Neural cell (in vitro differentiated cells): Measurements from ENCODE around the gene CCDC107. TPM values are rescaled to one million over a fixed set of nuclear protein-coding genes. Genes with fewer than 3 reads are reported as not detected.
A peak's percentile ranks its signal among the peaks of the same experiment; 100 is the strongest.

ENCODE experiments used
- H2AFZ ChIP-seq: fragments of 200-600, 300-800 bp; sonication (generic), shearing (Covaris generic); 2 replicates; pipeline ENCODE4 v1.6.0; 2014; ENCODE audit warnings: low read depth, mild to moderate bottlenecking, antibody characterized with exemption, low read length, moderate library complexity
- H3F3A ChIP-seq: fragments of 200-600 bp; shearing (Covaris generic); 2 replicates; pipeline ENCODE4 v1.6.1; 2016; ENCODE audit warnings: mild to moderate bottlenecking, moderate library complexity, mixed read lengths, antibody characterized with exemption, low read length; ENCODE audit not compliant: insufficient read depth, poor library complexity, severe bottlenecking
- H3K27ac ChIP-seq: fragments of 200-600, 300-800 bp; sonication (generic), shearing (Covaris generic); 2 replicates; pipeline ENCODE4 v1.5.1; 2014; ENCODE audit warnings: mild to moderate bottlenecking, low read length, moderate library complexity
- H3K27me3 ChIP-seq: fragments of 300-800, 200-600 bp; sonication (generic), shearing (Covaris generic); 2 replicates; pipeline ENCODE4 v1.6.0; 2014; ENCODE audit warnings: mild to moderate bottlenecking, low read depth, low read length, moderate library complexity; ENCODE audit not compliant: insufficient read depth
- H3K36me3 ChIP-seq: fragments of 300-800, 200-600 bp; sonication (generic), shearing (Covaris generic); 2 replicates; pipeline ENCODE4 v1.5.1; 2014; ENCODE audit warnings: mild to moderate bottlenecking, antibody characterized with exemption, low read length, moderate library complexity; ENCODE audit not compliant: insufficient read depth
- H3K4me2 ChIP-seq: fragments of 300-800, 200-600 bp; sonication (generic), shearing (Covaris generic); 2 replicates; pipeline ENCODE4 v1.6.0; 2014; ENCODE audit warnings: mild to moderate bottlenecking, low read length
- H3K4me3 ChIP-seq: fragments of 300-800, 200-600 bp; sonication (generic), shearing (Covaris generic); 2 replicates; pipeline ENCODE4 v1.5.1; 2014; ENCODE audit warnings: mild to moderate bottlenecking, low read length, moderate library complexity
- H3K79me2 ChIP-seq: fragments of 200-600 bp; shearing (Covaris generic); replicated peaks from 2 replicates; pipeline ENCODE4 v1.6.0; 2014; ENCODE audit warnings: mild to moderate bottlenecking, low read length, moderate library complexity; ENCODE audit not compliant: insufficient read depth
- H3K9ac ChIP-seq: fragments of 300-800, 200-600 bp; sonication (generic), shearing (Covaris generic); 2 replicates; pipeline ENCODE4 v1.6.1; 2016; ENCODE audit warnings: mild to moderate bottlenecking, low read length, mixed read lengths
- H3K9me2 ChIP-seq: fragments of 200-600 bp; shearing (Covaris generic); 2 replicates; pipeline ENCODE4 v1.6.1; 2016; ENCODE audit warnings: mild to moderate bottlenecking, low read length, mixed read lengths; ENCODE audit not compliant: insufficient read depth
- H3K9me3 ChIP-seq: fragments of 200-600, 300-800 bp; sonication (generic), shearing (Covaris generic); 2 replicates; pipeline ENCODE4 v1.6.1; 2016; ENCODE audit warnings: mild to moderate bottlenecking, mixed run types, low read length, moderate library complexity, mixed read lengths
- H4K20me1 ChIP-seq: fragments of 200-600 bp; shearing (Covaris generic); 2 replicates; pipeline ENCODE4 v1.6.1; 2016; ENCODE audit warnings: mild to moderate bottlenecking, mixed run types; ENCODE audit not compliant: insufficient read depth
- EP300 ChIP-seq: fragments of 450-650 bp; conservative IDR thresholded peaks from 2 replicates; pipeline ENCODE4 v1.6.1; 2014; ENCODE audit warnings: antibody characterized with exemption, mild to moderate bottlenecking, moderate library complexity; ENCODE audit not compliant: poor library complexity, severe bottlenecking
- EZH2 ChIP-seq: fragments of 200-600, 300-800 bp; shearing (Covaris generic), sonication (generic); IDR thresholded peaks from 2 replicates; pipeline ENCODE4 v1.6.1; 2014; ENCODE audit warnings: antibody characterized with exemption, low read length, borderline replicate concordance, mild to moderate bottlenecking; ENCODE audit not compliant: insufficient read depth, poor library complexity, severe bottlenecking
- MXI1 ChIP-seq: fragments of 450-650 bp; conservative IDR thresholded peaks from 2 replicates; pipeline ENCODE4 v1.6.1; 2014; ENCODE audit warnings: antibody characterized with exemption, mild to moderate bottlenecking; ENCODE audit not compliant: poor library complexity, severe bottlenecking
- POLR2AphosphoS5 ChIP-seq: IDR thresholded peaks from 2 replicates; pipeline ENCODE4 v1.6.1; 2012
- RAD21 ChIP-seq: fragments of 450-650 bp; conservative IDR thresholded peaks from 2 replicates; pipeline ENCODE4 v1.6.1; 2014; ENCODE audit warnings: antibody characterized with exemption, mild to moderate bottlenecking, moderate library complexity
- SMC3 ChIP-seq: fragments of 450-650 bp; conservative IDR thresholded peaks from 2 replicates; pipeline ENCODE4 v1.6.1; 2014; ENCODE audit warnings: antibody characterized with exemption, mild to moderate bottlenecking, moderate library complexity; ENCODE audit not compliant: poor library complexity
- TAF1 ChIP-seq: IDR thresholded peaks from 2 replicates; pipeline ENCODE4 v1.6.1; 2012; ENCODE audit warnings: low read depth
- polyA plus RNA-seq: library from polyadenylated mRNA; depleted of rRNA; stranded (reverse); fragments of >200 nt; gene quantifications from 2 replicates; pipeline ENCODE4 v1.2.3, GENCODE V29; 2014
- TF ChIP-seq, protein P1 (sequence below): fragments of 450-650 bp; IDR thresholded peaks from 2 replicates; pipeline ENCODE4 v1.5.1; 2014; ENCODE audit warnings: antibody characterized with exemption, mild to moderate bottlenecking, moderate library complexity; ENCODE audit not compliant: poor library complexity, severe bottlenecking
- TF ChIP-seq, protein P2 (sequence below): IDR thresholded peaks from 2 replicates; pipeline ENCODE4 v1.6.1; 2012; ENCODE audit warnings: borderline replicate concordance

CCDC107 gene
- polyA plus RNA-seq, 1 donor from 2014 or later, result 41.4 TPM

DNA sequence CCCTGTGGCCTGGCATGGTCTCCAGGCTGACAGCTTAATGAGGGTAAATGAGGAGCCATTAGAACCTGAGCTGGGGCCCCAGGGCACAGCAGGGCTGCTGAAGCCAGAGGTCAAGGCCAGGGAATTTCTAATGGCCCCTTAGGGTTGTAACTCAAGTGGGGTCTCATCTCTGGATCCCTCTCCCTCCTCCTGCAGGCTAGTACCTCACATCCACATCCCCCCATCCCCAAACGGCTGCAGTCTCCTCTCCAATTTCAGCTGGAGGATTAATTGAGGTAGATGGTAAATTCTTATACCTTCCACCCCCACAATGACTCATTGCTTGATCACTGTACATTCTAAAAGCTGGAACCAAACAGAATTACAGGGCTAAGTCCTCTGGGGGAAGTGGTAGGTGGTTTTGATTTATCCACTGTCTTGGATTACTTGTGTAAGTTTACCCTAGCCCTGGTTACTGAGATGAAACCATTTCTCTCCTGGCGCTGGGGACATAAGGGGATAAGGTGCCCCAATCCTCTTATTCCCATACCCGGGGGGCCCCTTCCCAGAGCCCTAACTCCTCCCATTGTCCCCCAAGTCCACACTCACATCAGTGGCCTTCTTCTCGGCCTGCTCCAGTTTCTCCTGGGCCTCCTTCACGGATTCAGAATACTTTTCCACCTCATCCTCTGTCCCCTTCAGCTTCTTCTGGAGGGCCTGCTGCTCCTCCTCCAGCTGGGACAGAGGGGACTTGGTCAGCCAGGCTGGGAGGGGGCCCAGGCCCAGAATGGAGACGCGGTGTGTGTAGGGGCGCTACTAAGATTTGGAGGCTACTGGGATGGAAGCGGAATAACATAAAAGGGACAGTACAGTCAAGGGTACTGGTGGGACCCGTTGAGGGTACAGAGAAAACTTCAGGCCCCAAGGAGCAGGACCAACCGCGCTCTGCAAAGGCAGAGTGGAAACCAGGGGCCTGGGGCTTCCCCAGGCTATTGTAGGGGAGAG, 30.8 kb downstream of the CCDC107 start:
- Histone ChIP-seq H3K9ac (no peak overlapping the region), H2AFZ (no peak overlapping the region), H4K20me1 (no peaks in the 10 kb centered on the region), H3F3A (no peaks in the 10 kb centered on the region), H3K27me3 (peaks cover 27% of the 10 kb centered on the region), H3K4me2 (no peak overlapping the region), H3K9me2 (no peaks in the 10 kb centered on the region), H3K4me3 (no peak overlapping the region), H3K36me3 (no peaks in the 10 kb centered on the region), H3K27ac (no peak overlapping the region), H3K79me2 (no peaks in the 10 kb centered on the region), H3K9me3 (no peaks in the 10 kb centered on the region)
- TF ChIP-seq, protein P1, sequence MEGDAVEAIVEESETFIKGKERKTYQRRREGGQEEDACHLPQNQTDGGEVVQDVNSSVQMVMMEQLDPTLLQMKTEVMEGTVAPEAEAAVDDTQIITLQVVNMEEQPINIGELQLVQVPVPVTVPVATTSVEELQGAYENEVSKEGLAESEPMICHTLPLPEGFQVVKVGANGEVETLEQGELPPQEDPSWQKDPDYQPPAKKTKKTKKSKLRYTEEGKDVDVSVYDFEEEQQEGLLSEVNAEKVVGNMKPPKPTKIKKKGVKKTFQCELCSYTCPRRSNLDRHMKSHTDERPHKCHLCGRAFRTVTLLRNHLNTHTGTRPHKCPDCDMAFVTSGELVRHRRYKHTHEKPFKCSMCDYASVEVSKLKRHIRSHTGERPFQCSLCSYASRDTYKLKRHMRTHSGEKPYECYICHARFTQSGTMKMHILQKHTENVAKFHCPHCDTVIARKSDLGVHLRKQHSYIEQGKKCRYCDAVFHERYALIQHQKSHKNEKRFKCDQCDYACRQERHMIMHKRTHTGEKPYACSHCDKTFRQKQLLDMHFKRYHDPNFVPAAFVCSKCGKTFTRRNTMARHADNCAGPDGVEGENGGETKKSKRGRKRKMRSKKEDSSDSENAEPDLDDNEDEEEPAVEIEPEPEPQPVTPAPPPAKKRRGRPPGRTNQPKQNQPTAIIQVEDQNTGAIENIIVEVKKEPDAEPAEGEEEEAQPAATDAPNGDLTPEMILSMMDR, result no peak
- TF ChIP-seq MXI1 (no peak), TAF1 (no peak), POLR2AphosphoS5 (no peak), EZH2 (no peak), RAD21 (no peak), SMC3 (no peak), EP300 (no peak)
- TF ChIP-seq, protein P2, sequence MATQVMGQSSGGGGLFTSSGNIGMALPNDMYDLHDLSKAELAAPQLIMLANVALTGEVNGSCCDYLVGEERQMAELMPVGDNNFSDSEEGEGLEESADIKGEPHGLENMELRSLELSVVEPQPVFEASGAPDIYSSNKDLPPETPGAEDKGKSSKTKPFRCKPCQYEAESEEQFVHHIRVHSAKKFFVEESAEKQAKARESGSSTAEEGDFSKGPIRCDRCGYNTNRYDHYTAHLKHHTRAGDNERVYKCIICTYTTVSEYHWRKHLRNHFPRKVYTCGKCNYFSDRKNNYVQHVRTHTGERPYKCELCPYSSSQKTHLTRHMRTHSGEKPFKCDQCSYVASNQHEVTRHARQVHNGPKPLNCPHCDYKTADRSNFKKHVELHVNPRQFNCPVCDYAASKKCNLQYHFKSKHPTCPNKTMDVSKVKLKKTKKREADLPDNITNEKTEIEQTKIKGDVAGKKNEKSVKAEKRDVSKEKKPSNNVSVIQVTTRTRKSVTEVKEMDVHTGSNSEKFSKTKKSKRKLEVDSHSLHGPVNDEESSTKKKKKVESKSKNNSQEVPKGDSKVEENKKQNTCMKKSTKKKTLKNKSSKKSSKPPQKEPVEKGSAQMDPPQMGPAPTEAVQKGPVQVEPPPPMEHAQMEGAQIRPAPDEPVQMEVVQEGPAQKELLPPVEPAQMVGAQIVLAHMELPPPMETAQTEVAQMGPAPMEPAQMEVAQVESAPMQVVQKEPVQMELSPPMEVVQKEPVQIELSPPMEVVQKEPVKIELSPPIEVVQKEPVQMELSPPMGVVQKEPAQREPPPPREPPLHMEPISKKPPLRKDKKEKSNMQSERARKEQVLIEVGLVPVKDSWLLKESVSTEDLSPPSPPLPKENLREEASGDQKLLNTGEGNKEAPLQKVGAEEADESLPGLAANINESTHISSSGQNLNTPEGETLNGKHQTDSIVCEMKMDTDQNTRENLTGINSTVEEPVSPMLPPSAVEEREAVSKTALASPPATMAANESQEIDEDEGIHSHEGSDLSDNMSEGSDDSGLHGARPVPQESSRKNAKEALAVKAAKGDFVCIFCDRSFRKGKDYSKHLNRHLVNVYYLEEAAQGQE, result no peak

DNA sequence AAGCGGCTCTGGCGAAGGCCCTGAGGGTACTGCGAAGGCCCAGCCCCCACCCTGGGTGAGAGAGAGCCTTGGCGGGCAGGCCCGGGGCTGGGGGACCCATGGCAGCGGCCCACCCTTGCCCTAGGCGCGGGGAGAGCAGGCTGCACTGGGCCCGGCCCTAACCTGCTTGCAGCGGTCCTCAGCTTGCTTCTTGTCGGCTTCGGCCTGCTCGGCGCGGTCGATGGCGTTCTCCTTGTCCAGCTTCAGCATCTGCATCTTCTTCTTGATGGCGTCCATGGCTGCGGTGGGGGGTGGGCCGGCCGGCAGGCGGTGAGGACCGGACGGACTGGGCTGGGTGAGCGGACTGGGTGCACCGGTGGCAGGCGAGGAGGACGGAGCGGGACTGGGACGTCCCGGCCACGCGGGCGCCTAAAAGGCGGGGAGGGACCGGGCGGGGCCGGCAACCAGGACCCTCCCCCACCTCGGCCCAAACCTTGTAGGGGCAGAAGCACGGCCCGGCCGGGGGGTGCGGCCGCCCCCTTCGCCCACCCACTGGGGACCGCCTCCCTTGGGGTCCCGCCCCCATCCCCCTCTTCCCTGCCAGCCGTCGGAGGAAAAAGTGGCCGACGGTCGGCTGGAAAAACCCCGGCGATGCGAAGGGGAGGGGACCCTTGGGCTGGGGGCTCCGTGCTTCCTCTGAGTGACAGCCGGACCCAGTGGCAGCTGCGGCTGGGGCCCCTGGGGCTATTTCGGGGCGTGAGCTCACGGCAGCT, 31.6 kb downstream of the CCDC107 start, which contains the start of gene TPM2:
Gene TPM2, minus strand, starts transcription at position 384 of the 752 bp plus-strand sequence. Its CDS starts 108 bp downstream, at position 276.
- peak within 1 kb of the TSS; percentile 26 for H3K9ac ChIP-seq
- peak within 1 kb of the TSS; percentile 19 for H3K4me2 ChIP-seq
- H3K79me2 ChIP-seq, result no peaks in the 10 kb centered on the region
- no peak within 1 kb of the TSS for H3K27ac ChIP-seq
- H4K20me1 ChIP-seq, result no peaks in the 10 kb centered on the region
- H2AFZ ChIP-seq, result no peak within 1 kb of the TSS
- peaks cover 27% of the 10 kb centered on the region for H3K27me3 ChIP-seq
- H3F3A ChIP-seq, result no peaks in the 10 kb centered on the region
- TF ChIP-seq EZH2, result no peak
- no peak for TF ChIP-seq MXI1
- no peak for TF ChIP-seq TAF1
- no peak for TF ChIP-seq SMC3
- TF ChIP-seq RAD21, result no peak
- no peaks in the 10 kb centered on the region for H3K36me3 ChIP-seq
- peak within 1 kb of the TSS; percentile 61 for H3K4me3 ChIP-seq
- no peaks in the 10 kb centered on the region for H3K9me2 ChIP-seq
- no peaks in the 10 kb centered on the region for H3K9me3 ChIP-seq
